KMS-11 (cell line): ENCODE data around the gene TBC1D23.
"Not testable (repeated sequence)": the region's sequence is repeated elsewhere in the genome, so short reads cannot be mapped to it uniquely, and the experiment has no call there.

Source experiments
- H2AFZ ChIP-seq: fragments of 200-600 bp; sonication (generic); 2 replicates; pipeline ENCODE4 v1.6.1; 2016; ENCODE audit warnings: antibody characterized with exemption, mixed run types, low read depth
- H3K27ac ChIP-seq: fragments of 200-600 bp; sonication (generic); 2 replicates; pipeline ENCODE4 v1.6.1; 2016; ENCODE audit warnings: mild to moderate bottlenecking, mixed run types
- H3K27me3 ChIP-seq: fragments of 200-600 bp; sonication (generic); 2 replicates; pipeline ENCODE4 v1.6.1; 2017; ENCODE audit warnings: mild to moderate bottlenecking, low read depth, mixed run types, moderate library complexity; ENCODE audit not compliant: insufficient read depth
- H3K36me3 ChIP-seq: fragments of 200-600 bp; sonication (generic); 2 replicates; pipeline ENCODE4 v1.6.1; 2017; ENCODE audit warnings: mild to moderate bottlenecking, mixed run types; ENCODE audit not compliant: insufficient read depth
- H3K4me1 ChIP-seq: fragments of 200-600 bp; sonication (generic); 2 replicates; pipeline ENCODE4 v1.6.1; 2016; ENCODE audit warnings: mild to moderate bottlenecking, low read depth, mixed run types; ENCODE audit not compliant: poor library complexity, severe bottlenecking
- H3K4me2 ChIP-seq: fragments of 200-600 bp; sonication (generic); 2 replicates; pipeline ENCODE4 v1.7.0; 2016; ENCODE audit warnings: mild to moderate bottlenecking, mixed run types
- H3K4me3 ChIP-seq: fragments of 200-600 bp; sonication (generic); IDR thresholded peaks from 2 replicates; pipeline ENCODE4 v1.6.1; 2017; ENCODE audit warnings: low read depth, low read length, mixed read lengths; ENCODE audit not compliant: insufficient read depth
- H3K79me2 ChIP-seq: fragments of 200-600 bp; sonication (generic); 2 replicates; pipeline ENCODE4 v1.6.1; 2016; ENCODE audit warnings: low read depth, mixed run types; ENCODE audit not compliant: insufficient read depth
- H3K9ac ChIP-seq: fragments of 200-600 bp; sonication (generic); 2 replicates; pipeline ENCODE4 v1.6.1; 2016; ENCODE audit warnings: mild to moderate bottlenecking, mixed run types
- H4K20me1 ChIP-seq: fragments of 200-600 bp; sonication (generic); 2 replicates; pipeline ENCODE4 v1.6.1; 2016; ENCODE audit warnings: mild to moderate bottlenecking, mixed run types; ENCODE audit not compliant: insufficient read depth
- CTCF ChIP-seq: fragments of 200-600 bp; sonication (generic); conservative IDR thresholded peaks from 2 replicates; pipeline ENCODE4 v1.6.1; 2017; ENCODE audit warnings: low read depth, mild to moderate bottlenecking, antibody characterized with exemption, low read length, moderate library complexity, mixed read lengths

The TBC1D23 gene

GRCh38 chr3:100338911-100339310 lies 78.1 kb downstream of the TBC1D23 start:
- Histone ChIP-seq H3K36me3 (peaks cover 7% of the 10 kb centered on the region), H3K79me2 (no peaks in the 10 kb centered on the region)
- no peak for TF ChIP-seq CTCF

GRCh38 chr3:100339786-100340185 lies 79.0 kb downstream of the TBC1D23 start:
- H3K27me3 ChIP-seq = no peaks in the 10 kb centered on the region
- H3K9ac ChIP-seq = no peak overlapping the region
- no peak overlapping the region for H3K4me2 ChIP-seq
- peaks cover 6% of the 10 kb centered on the region for H3K4me1 ChIP-seq
- peaks cover 7% of the 10 kb centered on the region for H3K36me3 ChIP-seq
- no peak overlapping the region for H3K4me3 ChIP-seq
- TF ChIP-seq CTCF = no peak
- no peak overlapping the region for H3K27ac ChIP-seq
- H3K79me2 ChIP-seq = no peaks in the 10 kb centered on the region; the same call in 1 of the 2 replicates
- no peaks in the 10 kb centered on the region for H4K20me1 ChIP-seq
- no peak overlapping the region for H2AFZ ChIP-seq

More at GRCh38 chr3:100338911-100339310, 78.1 kb downstream of the TBC1D23 start:
- no peak overlapping the region for H3K27ac ChIP-seq
- H3K27me3 ChIP-seq = no peaks in the 10 kb centered on the region
- no peak overlapping the region for H3K4me3 ChIP-seq
- H4K20me1 ChIP-seq = no peaks in the 10 kb centered on the region
- no peak overlapping the region for H2AFZ ChIP-seq
- no peak overlapping the region for H3K9ac ChIP-seq
- no peak overlapping the region for H3K4me2 ChIP-seq
- peaks cover 6% of the 10 kb centered on the region for H3K4me1 ChIP-seq

- H3K36me3 ChIP-seq = peaks cover 7% of the 10 kb centered on the region
Measured at GRCh38 chr3:100340527-100340926, 79.7 kb downstream of the TBC1D23 start.

GRCh38 chr3:100348727-100349126 lies 87.9 kb downstream of the TBC1D23 start:
- H3K27me3 ChIP-seq = no peaks in the 10 kb centered on the region

More at GRCh38 chr3:100340527-100340926, 79.7 kb downstream of the TBC1D23 start:
- H3K4me1 ChIP-seq = peaks cover 3% of the 10 kb centered on the region
- no peak overlapping the region for H2AFZ ChIP-seq
- H3K79me2 ChIP-seq = no peaks in the 10 kb centered on the region; the same call in 1 of the 2 replicates
- H4K20me1 ChIP-seq = no peaks in the 10 kb centered on the region
- H3K27me3 ChIP-seq = no peaks in the 10 kb centered on the region
- TF ChIP-seq CTCF = no peak
- H3K4me3 ChIP-seq = no peak overlapping the region
- no peak overlapping the region for H3K4me2 ChIP-seq
- H3K9ac ChIP-seq = no peak overlapping the region
- no peak overlapping the region for H3K27ac ChIP-seq

GRCh38 chr3:100351770-100352169 lies 91.0 kb downstream of the TBC1D23 start:
- not testable (repeated sequence) for H3K36me3 ChIP-seq, H3K4me2 ChIP-seq, H3K9ac ChIP-seq, H3K4me1 ChIP-seq, H3K79me2 ChIP-seq, H3K27me3 ChIP-seq, H3K4me3 ChIP-seq, H2AFZ ChIP-seq, H3K27ac ChIP-seq, H4K20me1 ChIP-seq

More at GRCh38 chr3:100348727-100349126, 87.9 kb downstream of the TBC1D23 start:
- no peaks in the 10 kb centered on the region for H3K4me1 ChIP-seq
- no peak overlapping the region for H3K9ac ChIP-seq
- no peak for TF ChIP-seq CTCF
- no peaks in the 10 kb centered on the region for H4K20me1 ChIP-seq
- no peak overlapping the region for H3K4me2 ChIP-seq
- H3K36me3 ChIP-seq = peaks cover 3% of the 10 kb centered on the region; the same call in 1 of the 2 replicates
- no peak overlapping the region for H3K27ac ChIP-seq
- no peak overlapping the region for H3K4me3 ChIP-seq
- H2AFZ ChIP-seq = no peak overlapping the region
- no peaks in the 10 kb centered on the region; the same call in 1 of the 2 replicates for H3K79me2 ChIP-seq
